K562 (cell line): ENCODE results near the gene TBC1D25. TPM values are rescaled to one million over a fixed set of nuclear protein-coding genes. Genes with fewer than 3 reads are reported as not detected.
A peak's percentile ranks its signal among the peaks of the same experiment; 100 is the strongest.

ENCODE experiments used
- ATF7 ChIP-seq: fragments of 450-650 bp; IDR thresholded peaks from 2 replicates; pipeline ENCODE4 v1.7.1; 2014; ENCODE audit warnings: mild to moderate bottlenecking, moderate library complexity
- BRD4 ChIP-seq: fragments of 200-600 bp; sonication (generic); IDR thresholded peaks from 2 replicates; pipeline ENCODE4 v1.6.1; 2017; ENCODE audit warnings: inconsistent platforms
- BRD9 ChIP-seq: fragments of 450-650 bp; IDR thresholded peaks from 2 replicates; pipeline ENCODE4 v1.6.1; 2018; ENCODE audit warnings: low read depth; ENCODE audit not compliant: partially characterized antibody
- CHD1 ChIP-seq: fragments of 200-600 bp; sonication (generic); IDR thresholded peaks from one replicate; pipeline ENCODE4 v1.6.1; 2012; ENCODE audit warnings: mild to moderate bottlenecking, moderate library complexity, low read length, inconsistent platforms
- KDM1A ChIP-seq, 2 experiments: fragments of 450-650 bp; IDR thresholded peaks; 2 replicates each; pipeline ENCODE4 v1.6.1; 2016; ENCODE audit warnings: mild to moderate bottlenecking in 2 of 2
- MIER1 ChIP-seq: fragments of 450-650 bp; IDR thresholded peaks from 2 replicates; pipeline ENCODE4 v1.6.1; 2016; ENCODE audit warnings: antibody characterized with exemption, mild to moderate bottlenecking, low read depth
- NCOA1 ChIP-seq: fragments of 450-650 bp; IDR thresholded peaks from 2 replicates; pipeline ENCODE4 v1.6.1; 2016; ENCODE audit warnings: low read depth
- NFIX ChIP-seq: fragments of 250-450 bp; sonication (Bioruptor Pico); IDR thresholded peaks from 2 replicates; pipeline ENCODE4 v1.4.0; 2020; ENCODE audit warnings: low read depth, mild to moderate bottlenecking, moderate library complexity
- NR1H2 ChIP-seq: sonication (generic); formaldehyde crosslinking; IDR thresholded peaks from 2 replicates; pipeline ENCODE4 v1.4.0; 2020; ENCODE audit warnings: mild to moderate bottlenecking, missing genetic modification reagents
- NRF1 ChIP-seq, 2 experiments: fragments of 450-650 bp; IDR thresholded peaks in 1 of 2; conservative IDR thresholded peaks in 1 of 2; 2 replicates each; pipeline ENCODE4 v1.6.1; 2014; ENCODE audit warnings: mild to moderate bottlenecking in 2 of 2
- POLR2AphosphoS5 ChIP-seq: IDR thresholded peaks from 2 replicates; pipeline ENCODE4 v1.6.1; 2011; ENCODE audit warnings: mild to moderate bottlenecking, low read depth, low read length, moderate library complexity; ENCODE audit not compliant: control insufficient read depth, insufficient read depth
- RBM14 ChIP-seq: fragments of 200-400 bp; formaldehyde crosslinking; IDR thresholded peaks from 2 replicates; pipeline ENCODE4 v1.6.1; 2018; ENCODE audit warnings: low read depth, mild to moderate bottlenecking, low read length, moderate library complexity, borderline replicate concordance; ENCODE audit not compliant: insufficient read depth
- TGIF2 ChIP-seq: sonication (generic); formaldehyde crosslinking; IDR thresholded peaks from 2 replicates; pipeline ENCODE4 v1.8.1; 2022; ENCODE audit warnings: mild to moderate bottlenecking, missing genetic modification reagents, moderate library complexity
- ZBED1 ChIP-seq: IDR thresholded peaks from 2 replicates; pipeline ENCODE4 v1.6.1; 2014
- ZNF445 ChIP-seq: fragments of 250-450 bp; sonication (Bioruptor Pico); IDR thresholded peaks from 2 replicates; pipeline ENCODE4 v1.4.0; 2020; ENCODE audit warnings: low read depth, mild to moderate bottlenecking, moderate library complexity
- ZNF830 ChIP-seq: fragments of 250-450 bp; sonication (Bioruptor Pico); IDR thresholded peaks from 2 replicates; pipeline ENCODE4 v1.5.0; 2021; ENCODE audit warnings: mild to moderate bottlenecking
- polyA plus RNA-seq, 8 experiments: library from polyadenylated mRNA; depleted of rRNA in 4 of 8; stranded (reverse) in 5 of 8; unstranded in 3 of 8; fragments of >200 nt; fragmentation: Nextera tagmentation in 2 of 8; fragmentation: Illumina TruSeq in 1 of 8; extraction: Ambion mirVana in 2 of 8; extraction: Trizol in 1 of 8; gene quantifications; 2 replicates each; pipeline versions ENCODE4 v1.2.1 to v1.2.3, GENCODE V29; 2011 to 2014; ENCODE audit warnings: inconsistent platforms in 1 of 8, missing spikeins in 1 of 8
- total RNA-seq, 7 experiments: library from RNA; depleted of rRNA in 6 of 7; stranded (reverse); fragments of >200 nt in 6 of 7; fragmentation: Illumina TruSeq in 2 of 7; extraction: Trizol in 2 of 7; gene quantifications; 2 replicates each; pipeline versions ENCODE4 v1.2.1 to v1.2.3, GENCODE V29; 2011 to 2021; ENCODE audit warnings: low replicate concordance in 1 of 7
- TF ChIP-seq, protein P1 (sequence below): fragments of 250-450 bp; sonication (Bioruptor Pico); IDR thresholded peaks from 2 replicates; pipeline ENCODE4 v1.5.0; 2021
- TF ChIP-seq, protein P2 (sequence below): sonication (generic); formaldehyde crosslinking; IDR thresholded peaks from 2 replicates; pipeline ENCODE4 v1.8.1; 2022; ENCODE audit warnings: missing genetic modification reagents
- TF ChIP-seq, protein P3 (sequence below), 2 experiments: fragments of 450-650 bp; IDR thresholded peaks; 2 replicates each; pipeline ENCODE4 v1.6.1; 2016
- TF ChIP-seq, protein P4 (sequence below), 2 experiments: fragments of 250-450 bp in 1 of 2; fragments of 450-650 bp in 1 of 2; sonication (Bioruptor Pico) in 1 of 2; IDR thresholded peaks; 2 replicates each; pipeline versions ENCODE4 v1.6.1 to v1.8.0; 2016 to 2021; ENCODE audit warnings: mild to moderate bottlenecking in 2 of 2, moderate library complexity in 2 of 2, missing compliant biosample characterization in 1 of 2, missing genetic modification characterization in 1 of 2

The TBC1D25 gene
- total and polyA plus RNA-seq, 9 of the 15 experiments (the other 6 are each of a cell fraction or from before 2014, with no cell fraction given), result 0.62 to 10.6 (median 3.9) TPM

DNA sequence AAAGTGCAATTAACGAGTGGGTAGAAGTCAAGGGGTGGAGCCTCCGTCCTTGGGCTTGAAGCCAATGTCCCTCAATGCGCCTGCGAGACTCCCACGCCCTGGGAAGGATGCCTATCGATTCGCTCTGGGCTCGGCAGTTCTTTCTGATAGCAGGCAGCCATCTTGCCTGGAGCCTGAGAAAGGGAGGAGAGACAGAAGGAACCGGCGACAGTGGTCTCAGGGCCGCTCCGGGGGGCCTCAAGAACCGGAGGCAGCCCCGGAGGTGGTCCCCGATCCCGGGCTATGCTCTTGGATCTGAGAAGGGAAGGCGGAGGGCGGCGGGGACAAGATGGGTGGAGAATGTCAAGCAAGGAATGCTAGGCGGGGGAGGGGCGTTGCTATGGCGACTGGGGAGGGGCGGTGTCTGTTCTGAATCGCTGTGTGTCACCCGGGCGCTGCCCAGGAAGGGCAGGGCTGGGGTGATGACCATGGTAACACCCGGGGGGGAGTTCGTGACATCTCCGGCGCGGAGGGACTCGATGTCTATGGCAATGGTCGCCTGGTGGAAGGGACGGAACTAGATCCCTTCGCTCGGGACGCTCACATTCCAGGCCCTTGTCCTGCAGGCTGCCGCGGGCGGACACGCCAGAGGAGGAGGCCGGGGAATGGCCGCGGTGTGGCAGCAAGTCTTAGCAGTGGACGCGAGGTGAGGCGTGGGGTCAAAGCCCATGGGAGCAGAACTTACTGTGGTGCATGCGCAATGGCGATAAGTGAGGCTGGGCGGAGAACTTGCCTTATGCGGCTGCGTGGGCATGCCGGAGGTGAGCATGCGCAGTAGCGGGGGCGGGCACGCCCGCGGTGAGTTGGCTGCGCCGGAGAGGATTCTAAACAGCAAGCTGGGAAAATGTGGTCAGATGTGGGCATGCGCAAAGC, 58.1 kb downstream of the TBC1D25 start, which contains the start of gene WDR13 (continued):
- TF ChIP-seq CHD1, result peak; percentile 97
- TF ChIP-seq KDM1A (IDR thresholded peaks at IDR 0.05), result 0 out of 4 replicates have a peak, but pooled peaks of 1 of the 2 experiments have one; percentile 4
- TF ChIP-seq NFIX (CRISPR knock-in tag), result 0 out of 2 replicates have a peak, but pooled peaks have one; percentile 28
- TF ChIP-seq BRD9, result no peak
- TF ChIP-seq NR1H2 (CRISPR knock-in tag), result no peak
- TF ChIP-seq BRD4, result 0 out of 2 replicates have a peak, but pooled peaks have one; percentile 50
- TF ChIP-seq, protein P1, sequence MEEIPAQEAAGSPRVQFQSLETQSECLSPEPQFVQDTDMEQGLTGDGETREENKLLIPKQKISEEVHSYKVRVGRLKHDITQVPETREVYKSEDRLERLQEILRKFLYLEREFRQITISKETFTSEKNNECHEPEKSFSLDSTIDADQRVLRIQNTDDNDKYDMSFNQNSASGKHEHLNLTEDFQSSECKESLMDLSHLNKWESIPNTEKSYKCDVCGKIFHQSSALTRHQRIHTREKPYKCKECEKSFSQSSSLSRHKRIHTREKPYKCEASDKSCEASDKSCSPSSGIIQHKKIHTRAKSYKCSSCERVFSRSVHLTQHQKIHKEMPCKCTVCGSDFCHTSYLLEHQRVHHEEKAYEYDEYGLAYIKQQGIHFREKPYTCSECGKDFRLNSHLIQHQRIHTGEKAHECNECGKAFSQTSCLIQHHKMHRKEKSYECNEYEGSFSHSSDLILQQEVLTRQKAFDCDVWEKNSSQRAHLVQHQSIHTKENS (CRISPR knock-in tag), result no peak
- TF ChIP-seq NRF1 (conservative IDR thresholded peaks at IDR 0.05 in 1 of 2, IDR thresholded peaks at IDR 0.05 in 1 of 2), result peak; percentile 99
- no peak for TF ChIP-seq ZNF445 (CRISPR knock-in tag)
- 0 out of 2 replicates have a peak, but pooled peaks have one; percentile 62 for TF ChIP-seq ZNF830 (CRISPR knock-in tag)
- TF ChIP-seq, protein P2, sequence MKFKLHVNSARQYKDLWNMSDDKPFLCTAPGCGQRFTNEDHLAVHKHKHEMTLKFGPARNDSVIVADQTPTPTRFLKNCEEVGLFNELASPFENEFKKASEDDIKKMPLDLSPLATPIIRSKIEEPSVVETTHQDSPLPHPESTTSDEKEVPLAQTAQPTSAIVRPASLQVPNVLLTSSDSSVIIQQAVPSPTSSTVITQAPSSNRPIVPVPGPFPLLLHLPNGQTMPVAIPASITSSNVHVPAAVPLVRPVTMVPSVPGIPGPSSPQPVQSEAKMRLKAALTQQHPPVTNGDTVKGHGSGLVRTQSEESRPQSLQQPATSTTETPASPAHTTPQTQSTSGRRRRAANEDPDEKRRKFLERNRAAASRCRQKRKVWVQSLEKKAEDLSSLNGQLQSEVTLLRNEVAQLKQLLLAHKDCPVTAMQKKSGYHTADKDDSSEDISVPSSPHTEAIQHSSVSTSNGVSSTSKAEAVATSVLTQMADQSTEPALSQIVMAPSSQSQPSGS (CRISPR knock-in tag), result no peak
- TF ChIP-seq, protein P3, sequence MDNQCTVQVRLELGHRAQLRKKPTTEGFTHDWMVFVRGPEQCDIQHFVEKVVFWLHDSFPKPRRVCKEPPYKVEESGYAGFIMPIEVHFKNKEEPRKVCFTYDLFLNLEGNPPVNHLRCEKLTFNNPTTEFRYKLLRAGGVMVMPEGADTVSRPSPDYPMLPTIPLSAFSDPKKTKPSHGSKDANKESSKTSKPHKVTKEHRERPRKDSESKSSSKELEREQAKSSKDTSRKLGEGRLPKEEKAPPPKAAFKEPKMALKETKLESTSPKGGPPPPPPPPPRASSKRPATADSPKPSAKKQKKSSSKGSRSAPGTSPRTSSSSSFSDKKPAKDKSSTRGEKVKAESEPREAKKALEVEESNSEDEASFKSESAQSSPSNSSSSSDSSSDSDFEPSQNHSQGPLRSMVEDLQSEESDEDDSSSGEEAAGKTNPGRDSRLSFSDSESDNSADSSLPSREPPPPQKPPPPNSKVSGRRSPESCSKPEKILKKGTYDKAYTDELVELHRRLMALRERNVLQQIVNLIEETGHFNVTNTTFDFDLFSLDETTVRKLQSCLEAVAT (IDR thresholded peaks at IDR 0.05), result peak in 1 of 2 experiments; percentile 100; a peak in 2 of 4 replicates
- TF ChIP-seq, protein P4, sequence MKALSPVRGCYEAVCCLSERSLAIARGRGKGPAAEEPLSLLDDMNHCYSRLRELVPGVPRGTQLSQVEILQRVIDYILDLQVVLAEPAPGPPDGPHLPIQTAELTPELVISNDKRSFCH (CRISPR knock-in tag; IDR thresholded peaks at IDR 0.05), result no peak
- TF ChIP-seq, protein P4 (tag; IDR thresholded peaks at IDR 0.05), result no peak
- TF ChIP-seq ATF7, result peak; percentile 47; the same call in 1 of the 2 replicates
- peak; percentile 54; the same call in 1 of the 2 replicates for TF ChIP-seq POLR2AphosphoS5
- TF ChIP-seq NCOA1, result no peak
- no peak for TF ChIP-seq RBM14
- no peak for TF ChIP-seq TGIF2 (CRISPR knock-in tag)
- no peak; the same call in 1 of the 2 replicates for TF ChIP-seq ZBED1
- TF ChIP-seq MIER1, result no peak
